GM23338 (cell line): Measurements from ENCODE around the gene PRSS23. TPM values are rescaled to one million over a fixed set of nuclear protein-coding genes. Genes with fewer than 3 reads are reported as not detected.

ENCODE experiments used
- ATAC-seq: fragments of 200-7000 bp; cut with Tn5 transposase; 3 replicates; pipeline ENCODE4 v1.9.1; 2020
- DNase-seq: peaks from one replicate; pipeline ENCODE4 v3.0.0-alpha.2; 2015; ENCODE audit warnings: low spot score
- H2AFZ ChIP-seq: fragments of 200-600 bp; sonication (generic); 2 replicates; pipeline ENCODE4 v1.8.0; 2016; ENCODE audit warnings: antibody characterized with exemption, mild to moderate bottlenecking, moderate library complexity
- H3F3A ChIP-seq: fragments of 200-600 bp; sonication (generic); replicated peaks from 2 replicates; pipeline ENCODE4 v1.8.0; 2017; ENCODE audit warnings: antibody characterized with exemption, mixed run types, low read depth
- H3K27ac ChIP-seq: fragments of 200-600 bp; sonication (generic); 2 replicates; pipeline ENCODE4 v1.6.1; 2016; ENCODE audit warnings: low read depth
- H3K27me3 ChIP-seq: fragments of 200-600 bp; sonication (generic); 2 replicates; pipeline ENCODE4 v1.8.0; 2016; ENCODE audit warnings: mild to moderate bottlenecking, mixed run types, moderate library complexity; ENCODE audit not compliant: insufficient read depth
- H3K36me3 ChIP-seq: fragments of 200-600 bp; sonication (generic); 2 replicates; pipeline ENCODE4 v1.8.0; 2016; ENCODE audit warnings: mild to moderate bottlenecking; ENCODE audit not compliant: insufficient read depth
- H3K4me1 ChIP-seq: fragments of 200-600 bp; sonication (generic); 2 replicates; pipeline ENCODE4 v1.8.0; 2016; ENCODE audit warnings: mild to moderate bottlenecking, moderate library complexity; ENCODE audit not compliant: insufficient read depth
- H3K4me2 ChIP-seq: fragments of 200-600 bp; sonication (generic); 2 replicates; pipeline ENCODE4 v1.7.1; 2017; ENCODE audit warnings: mixed run types
- H3K4me3 ChIP-seq: fragments of 200-600 bp; sonication (generic); 2 replicates; pipeline ENCODE4 v1.6.1; 2016; ENCODE audit warnings: mixed run types
- H3K79me2 ChIP-seq: fragments of 200-600 bp; sonication (generic); replicated peaks from 2 replicates; pipeline ENCODE4 v1.8.0; 2017; ENCODE audit warnings: mild to moderate bottlenecking; ENCODE audit not compliant: insufficient read depth
- H3K9me2 ChIP-seq: fragments of 200-600 bp; sonication (generic); 2 replicates; pipeline ENCODE4 v1.8.0; 2017; ENCODE audit not compliant: insufficient read depth
- H4K20me1 ChIP-seq: fragments of 200-600 bp; sonication (generic); replicated peaks from 2 replicates; pipeline ENCODE4 v1.8.0; 2017; ENCODE audit warnings: mild to moderate bottlenecking; ENCODE audit not compliant: insufficient read depth
- H3K27ac Mint-ChIP-seq: 2 replicates; pipeline ENCODE4 v1.8.0; 2020; ENCODE audit warnings: inconsistent platforms, mild to moderate bottlenecking, moderate library complexity, mixed read lengths
- H3K27me3 Mint-ChIP-seq: 3 replicates; pipeline ENCODE4 v1.8.0; 2022; ENCODE audit warnings: low read depth, mild to moderate bottlenecking, moderate library complexity, mixed read lengths, inconsistent platforms; ENCODE audit not compliant: insufficient read depth, poor library complexity
- H3K36me3 Mint-ChIP-seq: 3 replicates; pipeline ENCODE4 v1.8.0; 2021; ENCODE audit warnings: low read depth, mild to moderate bottlenecking, inconsistent platforms, moderate library complexity, mixed read lengths
- H3K4me1 Mint-ChIP-seq: 3 replicates; pipeline ENCODE4 v1.8.0; 2020; ENCODE audit warnings: mild to moderate bottlenecking, inconsistent platforms, mixed read lengths
- H3K4me3 Mint-ChIP-seq: 3 replicates; pipeline ENCODE4 v1.8.0; 2021; ENCODE audit warnings: moderate library complexity, mild to moderate bottlenecking, inconsistent platforms, mixed read lengths
- H3K9me3 Mint-ChIP-seq: 3 replicates; pipeline ENCODE4 v1.8.0; 2020; ENCODE audit warnings: moderate library complexity, mild to moderate bottlenecking, inconsistent platforms, mixed read lengths
- CTCF ChIP-seq, 2 experiments: fragments of 200-600 bp in 1 of 2; sonication (generic) in 1 of 2; conservative IDR thresholded peaks; 2 replicates each; pipeline versions ENCODE4 v1.5.1 to v1.6.1; 2016 to 2017; ENCODE audit warnings: antibody characterized with exemption in 2 of 2, low read depth in 2 of 2, mild to moderate bottlenecking in 2 of 2, moderate library complexity in 1 of 2
- ETS1 ChIP-seq: IDR thresholded peaks from 2 replicates; pipeline ENCODE4 v1.6.1; 2016; ENCODE audit warnings: antibody characterized with exemption
- EZH2 ChIP-seq: fragments of 200-600 bp; sonication (generic); IDR thresholded peaks from one replicate; pipeline ENCODE4 v1.8.0; 2017; ENCODE audit warnings: antibody characterized with exemption, mild to moderate bottlenecking, low read depth; ENCODE audit not compliant: unreplicated experiment
- EZH2phosphoT487 ChIP-seq: fragments of 200-600 bp; sonication (generic); IDR thresholded peaks from one replicate; pipeline ENCODE4 v1.8.1; 2018; ENCODE audit warnings: antibody characterized with exemption; ENCODE audit not compliant: unreplicated experiment
- JUNB ChIP-seq: IDR thresholded peaks from one replicate; pipeline ENCODE4 v1.6.1; 2016; ENCODE audit warnings: antibody characterized with exemption; ENCODE audit not compliant: unreplicated experiment
- NANOG ChIP-seq: IDR thresholded peaks from 2 replicates; pipeline ENCODE4 v1.6.1; 2016; ENCODE audit warnings: antibody characterized with exemption, borderline replicate concordance
- POLR2AphosphoS5 ChIP-seq: IDR thresholded peaks from 2 replicates; pipeline ENCODE4 v1.6.1; 2016; ENCODE audit warnings: antibody characterized with exemption, low read depth
- REST ChIP-seq: IDR thresholded peaks from one replicate; pipeline ENCODE4 v1.6.1; 2018; ENCODE audit warnings: antibody characterized with exemption; ENCODE audit not compliant: unreplicated experiment
- ZNF114 ChIP-seq: fragments of 250-450 bp; sonication (Bioruptor Pico); IDR thresholded peaks from 2 replicates; pipeline ENCODE4 v1.5.0; 2020; ENCODE audit warnings: mild to moderate bottlenecking, moderate library complexity
- ZNF331 ChIP-seq: fragments of 250-450 bp; sonication (Bioruptor Pico); IDR thresholded peaks from 2 replicates; pipeline ENCODE4 v1.5.0; 2020; ENCODE audit warnings: low read depth, mild to moderate bottlenecking, moderate library complexity
- polyA plus RNA-seq: library from polyadenylated mRNA; unstranded; fragments of >200 nt; fragmentation: Nextera tagmentation; extraction: Ambion mirVana; gene quantifications from 2 replicates; pipeline ENCODE4 v1.2.1, GENCODE V29; 2016
- total RNA-seq: library from RNA; depleted of rRNA; stranded (reverse); fragments of >200 nt; shearing (Covaris generic); gene quantifications from 2 replicates; pipeline ENCODE4 v1.2.3, GENCODE V29; 2014

The PRSS23 gene
- total and polyA plus RNA-seq, 2 experiments from 2014 or later: 3.9 to 4.7 TPM

GRCh38 chr11:86760577-86760976 lies 39.8 kb upstream of the PRSS23 start (continued):
- TF ChIP-seq ZNF331 (CRISPR knock-in tag): no peak

- Histone ChIP-seq H4K20me1 (no peaks in the 10 kb centered on the region), H3K27me3 (no peaks in the 10 kb centered on the region), H3K4me3 (no peak overlapping the region), H3F3A (no peaks in the 10 kb centered on the region), H3K4me1 (no peaks in the 10 kb centered on the region), H3K27ac (no peak overlapping the region), H3K4me2 (no peak overlapping the region), H3K9me2 (peaks cover 13% of the 10 kb centered on the region), H3K79me2 (no peaks in the 10 kb centered on the region), H3K36me3 (no peaks in the 10 kb centered on the region), H2AFZ (0 out of 2 replicates have a peak overlapping the region, but pooled peaks have one; percentile 38)
- ATAC-seq (no peak), DNase-seq (no peak)
- Mint-ChIP-seq H3K4me3 (no peak overlapping the region), H3K27me3 (no peaks in the 10 kb centered on the region), H3K36me3 (no peaks in the 10 kb centered on the region), H3K9me3 (no peaks in the 10 kb centered on the region; the same call in 2 of the 3 replicates), H3K4me1 (peaks cover 5% of the 10 kb centered on the region; the same call in 2 of the 3 replicates), H3K27ac (no peak overlapping the region)
- TF ChIP-seq POLR2AphosphoS5 (no peak), ETS1 (no peak), ZNF114 (no peak), CTCF (conservative IDR thresholded peaks at IDR 0.05; ENCODE audit: low read depth in 2 of 2) (no peak), NANOG (no peak), REST (no peak), JUNB (no peak), ZNF331 (CRISPR knock-in tag) (no peak), EZH2 (no peak), EZH2phosphoT487 (no peak)
These were observed 38.4 kb upstream of the PRSS23 start for GRCh38 chr11:86761978-86762377.
